Stimulated activated CD4-positive, alpha-beta T cell treated with anti-CD3 and anti-CD28 coated beads, TNF-alpha, amount 100 ng/mL, for 24 hours (primary cell): ENCODE data around the gene MYLK.
"Not testable (repeated sequence)": the region's sequence is repeated elsewhere in the genome, so short reads cannot be mapped to it uniquely, and the experiment has no call there.

Experiments
- DNase-seq, 3 experiments: peaks; one replicate each; pipeline ENCODE4 v3.0.0-alpha.2; 2020; ENCODE audit warnings: low read depth in 3 of 3

Gene MYLK

DNA sequence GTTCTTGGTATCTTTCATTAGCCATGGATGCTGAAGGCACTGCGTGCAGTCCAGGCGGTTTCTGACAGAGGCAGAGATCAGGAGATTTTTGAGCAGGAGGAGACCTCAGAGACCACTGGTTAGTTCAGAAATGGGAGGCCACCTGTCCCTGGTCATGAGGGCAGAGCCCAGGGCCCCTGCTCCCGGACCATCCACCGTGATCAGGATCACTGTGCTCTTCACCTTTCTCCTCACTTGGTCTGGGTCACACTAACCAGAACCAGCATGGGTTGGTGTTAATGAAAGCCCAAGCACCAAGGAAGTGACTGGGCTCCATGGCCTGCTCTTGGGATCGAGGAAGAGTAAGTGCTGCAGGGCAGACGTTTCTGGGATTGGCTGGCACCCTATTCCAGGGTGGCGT is 257.3 kb downstream of the MYLK start:
- DNase-seq = no peak

DNA sequence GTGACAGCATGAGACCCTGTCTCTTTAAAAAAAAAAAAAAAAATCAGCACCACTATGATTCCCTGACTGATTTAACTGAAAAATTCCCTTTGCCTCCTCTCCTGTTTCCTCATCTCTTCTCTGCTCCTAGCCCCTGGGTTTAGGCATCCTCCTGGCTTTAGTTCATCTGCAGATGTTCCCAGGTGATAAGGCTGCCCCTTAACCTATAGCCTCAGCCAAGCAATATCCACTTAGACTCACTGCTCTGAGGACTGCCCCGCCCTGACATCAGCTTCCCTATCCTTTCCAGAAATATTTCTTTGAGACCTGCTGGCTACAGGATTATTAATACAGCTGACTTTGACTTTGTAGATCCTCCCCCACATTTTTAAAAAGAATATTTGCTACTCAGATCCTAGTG is 259.8 kb downstream of the MYLK start:
- no peak for DNase-seq

DNA sequence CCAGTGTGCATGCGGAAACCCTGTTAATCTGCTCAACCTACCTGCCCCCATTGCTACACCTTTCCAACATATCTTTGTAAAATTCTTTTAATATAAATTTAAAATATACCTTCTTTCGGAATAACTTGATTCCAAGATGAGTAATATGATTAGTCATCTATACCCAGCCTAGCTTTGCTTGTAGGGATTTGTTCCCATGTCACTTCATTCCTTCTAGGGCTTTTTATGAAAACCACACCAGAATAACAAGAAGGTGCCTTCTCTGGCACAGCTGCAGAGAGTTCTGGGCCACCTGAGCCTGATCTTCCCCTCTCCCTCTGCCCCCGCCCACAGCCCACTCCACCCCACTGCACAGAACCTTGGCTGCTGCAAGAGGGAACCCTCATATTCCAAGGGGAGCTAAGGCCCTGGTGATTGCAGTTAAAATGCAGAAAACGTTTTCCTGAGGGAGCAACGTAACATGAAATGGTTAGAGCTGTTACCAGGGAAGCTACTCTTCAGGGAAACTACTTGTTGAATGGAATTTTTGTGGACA is 260.7 kb downstream of the MYLK start:
- DNase-seq = no peak

DNA sequence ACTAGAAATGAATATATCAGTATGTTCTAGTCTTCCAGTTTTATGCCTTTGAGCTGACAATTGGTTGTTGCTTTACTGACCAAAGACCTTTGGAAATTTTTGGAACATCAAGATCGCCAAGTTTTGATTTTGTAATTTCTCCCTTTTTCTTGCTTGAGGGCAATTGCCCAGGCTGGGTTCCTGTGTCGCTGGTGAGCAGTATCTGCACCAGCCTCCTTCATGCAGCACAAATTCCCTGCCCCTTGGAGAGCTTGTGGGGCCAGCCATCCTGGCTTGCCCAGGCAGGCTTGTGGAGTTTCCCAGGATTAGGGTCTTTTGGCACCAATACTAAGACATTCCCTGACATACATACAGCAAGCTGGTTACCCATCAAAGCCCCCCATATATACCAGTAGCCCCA is 261.4 kb downstream of the MYLK start:
- DNase-seq = no peak

DNA sequence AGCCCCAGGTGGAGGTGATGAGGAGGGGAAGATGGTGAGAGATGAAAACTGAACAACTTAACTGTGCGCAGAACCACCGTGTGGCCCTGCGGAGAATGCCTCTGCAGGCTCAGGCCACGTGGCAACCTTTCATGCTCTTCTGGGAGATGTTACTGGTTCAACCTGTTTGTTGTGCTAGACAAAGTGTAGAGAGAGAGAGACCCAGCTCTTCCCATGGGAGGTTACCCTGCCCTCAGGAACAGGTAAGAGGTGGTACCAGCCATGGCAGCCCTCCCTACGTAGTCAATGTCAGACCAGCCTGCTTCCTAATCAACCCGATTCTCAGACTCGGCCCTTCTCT is 262.3 kb downstream of the MYLK start:
- no peak for DNase-seq

DNA sequence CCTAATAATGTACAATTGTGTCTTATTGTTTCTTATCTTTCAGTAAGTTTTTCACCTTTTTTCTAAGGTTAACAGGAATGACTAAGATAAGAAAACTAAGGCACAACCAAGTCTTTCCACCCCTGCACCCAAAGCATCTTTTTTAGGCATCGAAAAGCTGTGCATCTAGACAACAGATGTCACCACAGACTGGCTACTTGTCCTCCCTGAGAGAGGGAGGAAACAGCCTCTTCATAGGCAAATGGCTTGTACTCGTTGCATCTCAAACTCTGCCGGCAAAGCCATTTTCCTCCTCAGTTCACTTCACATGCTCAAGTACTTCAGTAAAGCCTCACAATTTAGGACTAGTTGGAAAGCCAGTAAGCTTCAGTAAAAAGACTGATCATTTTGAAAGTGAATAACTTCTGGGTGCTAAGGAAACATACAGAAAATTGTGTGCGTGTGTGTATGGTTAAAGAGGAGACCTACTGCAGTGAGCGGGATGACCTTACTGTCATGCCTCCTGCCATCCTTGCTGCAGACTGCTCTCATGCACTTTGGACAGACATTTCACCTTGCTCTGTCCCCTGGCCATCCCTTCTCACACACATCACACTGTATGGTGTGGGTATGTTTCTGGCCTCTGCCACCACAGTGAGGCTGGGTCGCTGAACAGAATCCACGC is 262.8 kb downstream of the MYLK start:
- DNase-seq = no peak

DNA sequence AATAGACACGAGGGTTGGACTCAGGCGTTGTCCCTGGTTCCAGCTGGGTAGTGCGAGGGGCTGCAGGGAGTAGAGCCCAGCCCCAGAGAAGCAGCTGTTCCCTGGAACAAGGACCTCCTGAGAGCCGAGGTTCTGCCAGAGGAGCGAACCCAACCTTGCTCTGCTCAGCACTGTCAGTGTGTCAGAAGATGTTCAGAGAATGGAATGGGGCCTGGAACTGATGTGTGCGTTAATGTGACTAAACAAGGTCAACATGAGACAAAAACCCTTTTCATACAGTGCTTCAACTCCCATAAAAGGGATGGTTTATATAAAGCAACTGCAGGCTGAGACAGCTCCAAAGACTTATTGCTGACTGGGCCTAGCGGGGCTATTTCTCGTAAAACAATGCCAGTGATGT is 263.8 kb downstream of the MYLK start:
- no peak for DNase-seq

DNA sequence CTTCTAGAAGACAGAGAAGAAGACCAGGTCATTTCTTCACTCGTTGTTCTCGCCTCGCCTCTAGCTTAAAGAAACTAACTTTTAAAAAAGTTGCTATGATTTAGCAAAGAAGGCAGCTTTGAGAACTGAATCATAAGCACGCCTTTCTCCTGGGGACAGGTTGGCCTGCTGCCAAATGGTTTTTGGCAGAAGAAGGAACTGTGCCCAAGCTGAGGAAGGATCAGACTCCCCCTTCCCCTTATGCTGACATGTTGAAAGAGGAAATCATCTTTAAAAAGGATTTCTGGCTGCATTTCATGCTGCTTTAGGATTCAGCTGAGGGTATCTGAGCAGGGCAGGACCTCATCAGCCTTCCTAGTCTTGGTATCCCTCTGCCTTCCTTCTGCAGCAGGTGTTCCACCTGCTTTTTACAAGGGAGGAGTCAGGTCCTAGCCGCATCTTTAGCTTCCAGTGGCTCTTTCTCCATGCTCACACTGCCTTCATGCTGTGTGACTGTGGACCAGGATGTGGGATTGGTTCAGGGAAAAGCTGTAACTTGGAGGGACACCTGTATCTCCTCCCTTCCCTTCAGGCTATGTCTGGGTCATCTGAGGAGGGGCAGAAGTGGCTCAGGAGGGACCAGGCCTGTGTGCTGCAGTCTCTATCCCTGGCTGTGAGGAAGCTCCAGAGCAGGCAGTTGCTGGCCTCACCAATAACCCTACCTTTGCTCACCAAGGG is 265.2 kb downstream of the MYLK start:
- no peak for DNase-seq

DNA sequence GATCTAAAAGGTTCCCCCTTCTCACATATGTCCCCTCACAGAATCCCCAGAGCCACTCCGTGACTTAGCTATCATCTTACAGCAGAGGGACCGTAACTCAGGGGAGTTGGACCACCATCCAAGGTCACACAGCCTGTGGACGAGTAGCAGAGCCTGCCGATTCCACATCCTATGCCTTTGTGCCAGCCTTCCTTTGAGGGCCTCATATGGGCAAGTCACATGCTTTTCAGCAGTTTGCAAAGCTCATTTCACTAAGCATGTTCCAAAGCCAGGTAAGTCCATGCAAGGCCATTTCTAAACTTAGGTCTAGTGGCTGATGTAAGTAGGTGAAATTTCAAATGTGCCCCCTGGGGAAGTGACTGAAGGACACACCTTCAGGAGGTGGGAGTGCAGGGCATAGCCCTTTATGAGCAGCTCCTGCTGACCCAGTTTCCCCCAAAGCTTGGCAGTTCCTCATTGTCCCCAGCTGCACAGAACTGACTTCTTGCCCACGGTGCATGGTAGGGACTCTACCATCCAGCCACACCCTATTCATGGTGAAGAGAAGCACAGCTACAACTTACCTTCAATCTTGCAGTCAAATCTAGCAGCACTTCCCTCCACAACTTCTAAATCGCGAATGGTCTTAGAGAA is 265.9 kb downstream of the MYLK start:
- DNase-seq = no peak

DNA sequence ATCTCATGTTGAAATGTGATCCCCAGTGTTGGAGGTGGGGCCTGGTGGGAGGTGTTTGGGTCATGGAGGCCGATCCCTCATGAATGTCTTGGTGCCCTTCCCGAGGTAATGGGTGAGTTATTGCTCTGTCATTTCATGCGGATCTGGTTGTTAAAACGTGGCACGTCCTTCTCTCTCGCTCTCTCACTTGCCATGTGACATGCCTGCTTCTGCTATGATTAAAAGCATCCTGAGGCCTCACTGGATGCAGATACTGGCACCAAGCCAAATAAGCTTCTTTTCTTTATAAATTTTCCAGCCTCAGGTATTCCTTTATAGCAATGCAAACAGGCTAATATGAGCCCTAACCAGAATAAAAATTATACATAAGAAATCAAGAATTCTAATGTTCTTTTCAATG is 267.5 kb downstream of the MYLK start:
- DNase-seq = no peak

DNA sequence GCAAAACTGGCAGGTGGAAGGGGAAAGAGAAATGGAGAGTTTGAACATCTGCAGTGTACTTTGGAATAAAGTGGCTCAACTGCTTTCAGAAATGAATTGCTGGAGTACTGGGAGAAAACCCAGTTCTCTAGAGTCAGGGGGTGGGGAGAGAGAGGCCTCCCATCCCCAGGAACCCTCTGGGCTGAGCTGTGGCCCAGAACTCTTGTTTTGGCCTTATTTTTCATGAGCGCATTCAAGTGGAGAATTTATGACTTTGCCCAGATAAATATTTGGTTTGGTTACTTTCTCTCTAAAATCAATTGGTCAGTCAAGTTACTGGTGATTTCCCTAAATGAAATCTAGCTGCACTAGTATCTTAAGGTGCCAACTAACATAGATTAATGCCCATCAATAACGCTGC is 270.6 kb downstream of the MYLK start:
- no peak for DNase-seq

DNA sequence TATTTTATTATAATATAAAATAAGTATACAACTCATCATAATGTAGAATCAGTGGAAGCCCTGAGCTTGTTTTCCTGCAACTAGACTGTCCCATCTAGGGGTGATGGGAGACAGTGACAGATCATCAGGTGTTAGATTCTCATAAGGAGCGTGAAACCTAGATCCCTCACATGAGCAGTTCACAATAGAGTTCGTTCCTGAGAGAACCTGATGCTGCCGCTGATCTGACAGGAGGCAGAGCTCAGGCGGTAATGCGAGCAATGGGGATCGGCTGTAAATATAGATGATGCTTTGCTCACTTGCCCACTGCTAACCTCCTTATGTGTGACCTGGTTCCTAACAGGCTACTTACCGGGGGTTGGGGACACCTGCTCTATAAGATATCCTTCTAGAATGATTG is 272.5 kb downstream of the MYLK start:
- not testable (repeated sequence) for DNase-seq

DNA sequence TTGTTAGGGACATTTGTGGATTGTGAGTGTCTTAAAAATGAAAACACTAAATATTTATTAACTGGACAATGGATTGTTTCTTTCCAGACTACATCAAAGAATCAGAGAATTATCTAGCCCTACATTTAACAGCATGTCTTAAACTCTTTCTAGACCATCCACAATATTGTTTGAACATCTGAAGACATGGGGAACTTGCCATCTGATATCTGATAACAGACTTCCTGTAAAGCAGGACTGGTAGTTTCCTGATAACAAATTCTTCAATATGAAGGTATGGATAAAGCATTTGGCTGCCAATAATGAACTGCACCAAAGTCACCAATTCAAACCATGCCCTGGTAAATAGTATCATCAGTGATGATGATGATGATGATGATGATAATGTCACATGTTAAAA is 273.1 kb downstream of the MYLK start:
- DNase-seq = no peak

DNA sequence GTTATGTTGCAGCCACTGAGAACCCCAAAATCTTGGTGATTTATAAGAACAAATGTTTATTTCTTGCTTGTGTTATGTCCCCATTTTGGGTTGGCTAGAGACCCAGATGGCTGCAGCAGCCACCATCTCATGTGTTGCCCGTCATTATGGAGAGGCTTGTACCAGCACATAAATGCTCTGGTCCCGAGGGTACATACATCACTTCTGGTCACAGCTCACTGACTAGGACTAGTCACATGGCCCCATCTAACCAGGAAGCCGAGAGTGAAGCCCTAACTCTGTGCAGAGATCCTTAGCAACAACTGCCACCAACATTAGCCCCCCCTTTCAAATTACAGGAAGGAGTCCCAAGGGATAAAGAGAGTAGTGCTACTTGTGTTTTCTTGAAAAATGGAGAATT is 273.8 kb downstream of the MYLK start:
- DNase-seq = no peak

DNA sequence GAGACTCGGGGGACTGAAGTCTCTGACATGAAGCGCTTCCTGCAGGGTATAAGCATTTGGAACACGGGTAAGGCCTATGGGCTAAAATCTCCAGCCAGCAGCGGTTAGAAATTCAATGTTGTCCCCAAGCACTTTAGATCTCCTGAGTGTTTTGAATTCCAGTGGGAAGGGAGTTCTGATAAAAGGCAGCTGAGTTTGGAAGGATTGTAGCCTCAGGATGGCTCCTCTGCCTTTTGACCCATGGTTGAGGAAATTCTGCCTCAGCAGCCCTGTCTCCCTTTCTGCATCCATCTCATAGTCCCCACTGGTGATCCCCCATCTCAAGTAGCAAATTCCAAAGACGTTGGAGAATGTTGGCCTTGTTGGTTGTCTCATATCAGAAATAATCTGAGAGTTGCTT is 275.1 kb downstream of the MYLK start:
- no peak for DNase-seq

DNA sequence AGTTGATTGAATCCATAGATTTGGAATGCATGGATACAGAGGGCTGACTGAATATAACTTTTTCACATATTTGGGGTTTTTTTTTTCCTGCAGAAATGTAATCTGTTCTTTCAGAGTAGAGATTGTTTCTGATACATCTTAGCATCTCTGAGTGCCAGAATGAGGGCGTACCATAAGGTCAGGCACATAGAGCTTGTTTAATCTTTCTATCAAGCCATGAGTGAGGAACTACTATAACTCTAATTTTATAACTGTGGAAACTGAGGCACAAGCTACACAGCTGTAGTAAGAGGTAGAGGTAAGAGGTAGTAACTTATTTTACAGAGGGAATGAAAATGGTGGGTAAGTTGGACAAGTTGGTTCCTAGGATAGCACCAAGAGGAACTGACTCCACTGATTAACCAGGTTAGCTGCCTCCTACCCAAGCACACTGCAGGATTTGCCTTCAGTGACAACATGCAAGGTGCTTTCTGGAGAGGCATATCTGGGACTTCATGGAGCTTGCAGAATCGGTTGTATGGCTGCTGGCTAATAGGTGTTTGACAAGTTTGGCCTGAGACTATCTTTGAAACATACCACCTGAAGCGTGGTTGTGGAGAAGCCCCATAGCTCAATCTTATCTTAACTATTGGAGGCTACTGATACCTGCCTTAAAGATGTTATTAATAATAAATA is 275.7 kb downstream of the MYLK start:
- no peak for DNase-seq

DNA sequence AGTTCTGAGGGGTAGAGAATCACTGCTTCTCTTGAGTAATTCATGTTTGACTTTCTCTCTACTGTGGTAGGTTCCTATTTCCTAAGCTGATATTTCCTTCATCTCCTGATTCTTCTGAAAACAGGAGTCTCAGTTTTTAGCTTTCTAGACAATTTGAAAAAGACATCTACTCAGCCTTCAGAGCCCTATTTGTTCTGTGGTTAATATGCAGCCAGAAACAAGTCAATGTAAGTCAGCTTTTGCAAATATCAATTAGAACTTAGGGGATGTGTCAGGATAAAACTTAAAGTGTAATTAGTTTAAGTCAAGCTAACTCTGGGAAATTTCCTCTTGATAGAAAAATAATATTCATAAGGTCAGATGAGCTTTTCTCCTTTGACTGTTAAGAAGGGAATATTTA is 277.6 kb downstream of the MYLK start:
- DNase-seq = no peak

DNA sequence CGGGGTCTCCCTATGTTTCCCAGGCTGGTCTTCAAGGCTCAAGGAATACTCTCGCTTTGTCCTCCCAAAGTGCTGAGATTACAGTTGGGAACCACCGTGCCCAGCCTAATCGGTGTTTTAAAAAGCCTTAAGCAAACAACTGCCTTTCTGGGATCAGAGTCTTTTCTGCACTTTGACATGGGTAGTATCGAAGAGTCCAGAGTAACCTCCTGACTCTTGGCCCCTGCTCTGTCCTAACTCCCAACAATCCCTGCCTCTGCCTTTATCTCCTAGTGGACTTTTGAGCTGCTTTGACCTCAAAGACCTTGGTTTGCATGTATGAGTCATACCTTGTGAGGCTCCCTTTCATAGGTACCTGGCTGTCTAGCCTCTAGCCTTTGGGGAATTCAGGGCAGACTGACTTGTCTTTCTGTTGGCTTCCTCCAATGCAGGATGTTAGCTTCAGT is 278.3 kb downstream of the MYLK start:
- no peak for DNase-seq

DNA sequence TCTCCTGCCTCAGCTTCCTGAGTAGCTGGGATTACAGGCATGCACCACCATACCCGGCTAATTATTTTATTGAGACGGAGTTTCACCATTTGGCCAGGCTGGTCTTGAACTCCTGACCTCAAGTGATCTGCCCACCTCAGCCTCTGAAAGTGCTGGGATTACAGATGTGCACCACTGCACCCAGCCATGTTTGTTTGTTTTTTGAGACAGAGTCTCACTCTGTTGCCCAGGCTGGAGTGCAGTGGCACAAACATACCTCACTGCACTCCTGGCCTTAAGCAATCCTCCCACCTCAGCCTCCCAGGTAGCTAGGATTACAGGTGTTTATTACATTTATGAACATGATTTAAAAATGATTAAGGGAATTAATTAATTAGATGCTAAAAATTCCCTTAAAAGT is 281.0 kb downstream of the MYLK start:
- DNase-seq = not testable (repeated sequence)

DNA sequence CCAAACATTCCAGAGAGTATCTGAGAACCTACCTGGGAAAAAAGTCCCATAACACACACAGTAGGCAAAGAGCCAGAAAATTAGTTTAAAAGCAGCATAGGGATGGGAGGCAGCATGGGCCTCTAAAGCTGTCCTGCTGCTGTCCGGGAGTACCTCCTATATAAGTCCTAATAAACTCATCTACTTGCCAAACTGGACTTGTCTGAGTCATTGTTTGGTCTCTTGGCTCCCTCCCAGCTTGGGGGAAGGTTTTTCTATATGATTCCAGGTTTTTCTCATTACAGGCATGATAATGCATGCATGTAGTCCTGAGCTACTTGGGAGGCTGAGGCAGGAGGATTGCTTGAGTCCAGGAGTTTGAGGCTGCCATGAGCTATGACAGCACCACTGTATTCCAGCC is 281.8 kb downstream of the MYLK start:
- DNase-seq = no peak

DNA sequence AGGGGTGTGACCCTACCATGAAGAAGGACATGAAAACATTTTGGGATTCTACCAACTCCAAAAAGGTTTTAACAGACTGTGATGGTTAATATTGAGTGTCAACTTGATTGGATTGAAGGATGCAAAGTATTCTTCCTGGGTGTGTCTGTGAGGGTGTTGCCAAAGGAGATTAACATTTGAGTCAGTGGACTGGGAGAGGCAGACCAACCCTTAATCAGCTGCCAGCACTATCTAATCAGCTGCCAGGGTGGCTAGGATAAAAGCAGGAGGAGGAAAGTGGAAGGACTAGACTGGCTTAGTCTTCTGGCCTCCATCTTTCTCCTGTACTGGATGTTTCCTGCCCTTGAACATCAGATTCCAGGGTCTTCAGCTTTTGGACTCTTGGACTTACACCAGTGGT is 283.3 kb downstream of the MYLK start:
- not testable (repeated sequence) for DNase-seq

DNA sequence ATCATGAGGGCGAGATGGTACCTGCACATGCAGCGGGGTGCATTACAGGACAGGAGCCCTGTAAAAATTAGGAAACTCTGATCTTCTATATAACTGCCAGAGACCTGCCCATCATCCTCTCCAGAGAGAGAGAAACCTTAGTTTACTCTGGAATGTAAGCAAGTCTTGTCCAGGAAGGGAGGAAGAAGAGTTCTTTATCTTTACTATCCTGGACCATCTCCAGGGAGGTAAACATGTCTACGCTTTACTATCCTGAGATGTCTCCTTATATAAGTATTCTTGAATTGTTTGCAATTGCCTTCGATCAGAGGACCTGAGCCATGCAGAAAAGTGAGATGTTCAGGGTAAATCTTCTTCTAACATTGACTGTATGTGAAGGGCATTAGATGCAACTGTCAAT is 286.6 kb downstream of the MYLK start:
- no peak for DNase-seq
